Epithelial cell of esophagus (primary cell): Measurements from ENCODE around the gene RAB4B.

Experiments used
- DNase-seq: peaks from one replicate; pipeline ENCODE4 v3.0.0; 2010; ENCODE audit warnings: low read depth
- H3K4me3 ChIP-seq: 2 replicates; pipeline ENCODE4 v1.5.1; 2011; ENCODE audit warnings: mild to moderate bottlenecking, low read length, control low read depth
- CTCF ChIP-seq: IDR thresholded peaks from 2 replicates; pipeline ENCODE4 v1.5.1; 2011; ENCODE audit warnings: low read depth, mild to moderate bottlenecking, low read length, control low read depth, inconsistent platforms; ENCODE audit not compliant: insufficient read depth; ENCODE audit errors: missing control alignments

RAB4B gene

GRCh38 chr19:40743926-40744325 is 34.1 kb upstream of the RAB4B start:
- no peak for TF ChIP-seq CTCF
- no peak for DNase-seq
- no peak overlapping the region for H3K4me3 ChIP-seq

- no peak for DNase-seq
- TF ChIP-seq CTCF, result no peak
- H3K4me3 ChIP-seq, result no peak overlapping the region
Measured at GRCh38 chr19:40744554-40745401, 33.3 kb upstream of the RAB4B start.

- no peak for DNase-seq
- no peak overlapping the region for H3K4me3 ChIP-seq
- TF ChIP-seq CTCF, result no peak
Measured at GRCh38 chr19:40745402-40745780, 32.7 kb upstream of the RAB4B start.

- no peak for TF ChIP-seq CTCF
- H3K4me3 ChIP-seq, result no peak overlapping the region
- no peak for DNase-seq
Measured at GRCh38 chr19:40747536-40747935, 30.5 kb upstream of the RAB4B start.

- no peak for TF ChIP-seq CTCF
- DNase-seq, result peak; percentile 100
- peak within 1 kb of the TSS; percentile 99 for H3K4me3 ChIP-seq
Measured at GRCh38 chr19:40750058-40750873, 27.8 kb upstream of the RAB4B start, which contains the start of gene ACTMAP. Gene ACTMAP, minus strand, starts transcription at chr19:40750477. Its CDS starts 674 bp downstream, at chr19:40749803.

- TF ChIP-seq CTCF, result no peak
- DNase-seq, result peak; percentile 98
- peak within 1 kb of the TSS; percentile 99 for H3K4me3 ChIP-seq
Measured at GRCh38 chr19:40750874-40751537, 27.0 kb upstream of the RAB4B start, which contains the start of gene SNRPA. Gene SNRPA, plus strand, starts transcription at chr19:40751203. Its CDS starts 206 bp downstream, at chr19:40751409.
